A549 (cell line): ENCODE data around the gene CCDC70.

ENCODE experiments used
- HDAC2 ChIP-seq: fragments of 200-600 bp; sonication (generic); IDR thresholded peaks from 2 replicates; pipeline ENCODE4 v1.6.1; 2016
- POLR2A ChIP-seq: IDR thresholded peaks from 2 replicates; pipeline ENCODE4 v1.6.1; 2012; ENCODE audit warnings: mild to moderate bottlenecking, low read length

- TF ChIP-seq POLR2A: no peak
- TF ChIP-seq HDAC2: no peak
Observed at GRCh38 chr13:51914137-51914493, 52.3 kb downstream of the CCDC70 start.
